Placental epithelial cell (primary cell): ENCODE measurements around the gene HLA-DOB. TPM values are rescaled to one million over a fixed set of nuclear protein-coding genes. Genes with fewer than 3 reads are reported as not detected.

Experiments used
- total RNA-seq: library from RNA; depleted of rRNA; stranded (reverse); fragments of >200 nt; gene quantifications from 2 replicates; pipeline ENCODE4 v1.2.3, GENCODE V29; 2012

HLA-DOB gene
- 1.2 and 3.0 TPM in 2 replicates for total RNA-seq

DNA sequence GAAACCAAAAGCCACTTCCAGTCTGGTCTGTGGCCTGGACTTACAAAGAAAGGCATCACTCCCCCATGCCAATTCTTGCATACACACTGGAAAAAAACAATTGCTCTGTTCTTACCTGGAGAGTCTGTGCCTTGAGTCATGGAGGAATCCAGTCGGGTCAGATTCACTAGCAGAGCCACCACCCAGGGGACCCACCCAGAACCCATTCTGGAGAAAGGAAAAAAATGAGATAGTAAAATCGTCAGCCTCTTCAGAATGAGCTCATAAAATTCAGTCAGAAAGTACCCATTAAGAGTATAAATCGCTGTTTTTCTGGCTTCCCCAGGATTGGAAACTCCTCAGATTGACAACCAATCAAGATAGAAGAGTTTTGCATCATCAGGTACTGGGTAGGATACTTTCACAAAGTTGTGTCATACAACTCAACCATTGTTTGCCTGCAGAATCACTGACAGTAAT lies at the start of gene HLA-DOB:
Gene HLA-DOB, minus strand, starts transcription at position 257 of the 459 bp plus-strand sequence. Its CDS starts 51 bp downstream, at position 206.

DNA sequence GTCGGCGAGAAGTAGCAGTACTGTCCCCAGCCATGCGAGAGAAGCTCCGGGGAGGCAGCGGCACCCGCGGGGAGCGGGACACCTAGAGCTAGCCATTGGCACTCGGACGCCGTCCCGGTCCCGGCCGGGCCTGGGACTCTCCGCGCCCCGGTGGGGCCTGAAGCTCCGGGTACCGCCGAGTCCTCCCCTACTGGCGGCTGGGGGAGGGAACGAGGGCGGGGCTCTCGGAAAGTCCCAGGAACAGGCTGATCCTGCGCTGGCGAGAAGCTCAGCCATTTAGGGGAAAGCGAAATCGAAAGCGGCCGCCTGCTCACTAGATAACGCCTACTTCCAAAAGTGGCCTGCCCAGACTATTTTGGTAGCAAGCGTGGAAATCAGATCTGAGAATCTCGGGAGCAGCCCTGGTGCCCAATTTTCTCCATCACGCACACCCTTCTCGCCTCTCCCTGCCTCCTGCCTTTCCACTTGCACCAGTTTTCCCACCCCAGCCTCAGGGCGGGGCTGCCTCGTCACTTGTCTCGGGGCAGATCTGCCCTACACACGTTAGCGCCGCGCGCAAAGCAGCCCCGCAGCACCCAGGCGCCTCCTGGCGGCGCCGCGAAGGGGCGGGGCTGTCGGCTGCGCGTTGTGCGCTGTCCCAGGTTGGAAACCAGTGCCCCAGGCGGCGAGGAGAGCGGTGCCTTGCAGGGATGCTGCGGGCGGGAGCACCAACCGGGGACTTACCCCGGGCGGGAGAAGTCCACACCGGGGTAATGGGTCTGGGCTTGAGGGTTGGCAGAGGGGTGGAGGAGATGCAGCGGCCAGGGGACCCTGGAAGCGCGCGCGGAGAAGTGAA lies 37.0 kb upstream of the HLA-DOB start, which contains the start of the genes PSMB9 and TAP1:
Gene PSMB9, plus strand, starts transcription at position 652 of the 835 bp plus-strand sequence. Its CDS starts 38 bp downstream, at position 690.
Gene TAP1, minus strand, starts transcription at position 164 of the 835 bp plus-strand sequence. Its CDS starts 68 bp downstream, at position 96.

DNA sequence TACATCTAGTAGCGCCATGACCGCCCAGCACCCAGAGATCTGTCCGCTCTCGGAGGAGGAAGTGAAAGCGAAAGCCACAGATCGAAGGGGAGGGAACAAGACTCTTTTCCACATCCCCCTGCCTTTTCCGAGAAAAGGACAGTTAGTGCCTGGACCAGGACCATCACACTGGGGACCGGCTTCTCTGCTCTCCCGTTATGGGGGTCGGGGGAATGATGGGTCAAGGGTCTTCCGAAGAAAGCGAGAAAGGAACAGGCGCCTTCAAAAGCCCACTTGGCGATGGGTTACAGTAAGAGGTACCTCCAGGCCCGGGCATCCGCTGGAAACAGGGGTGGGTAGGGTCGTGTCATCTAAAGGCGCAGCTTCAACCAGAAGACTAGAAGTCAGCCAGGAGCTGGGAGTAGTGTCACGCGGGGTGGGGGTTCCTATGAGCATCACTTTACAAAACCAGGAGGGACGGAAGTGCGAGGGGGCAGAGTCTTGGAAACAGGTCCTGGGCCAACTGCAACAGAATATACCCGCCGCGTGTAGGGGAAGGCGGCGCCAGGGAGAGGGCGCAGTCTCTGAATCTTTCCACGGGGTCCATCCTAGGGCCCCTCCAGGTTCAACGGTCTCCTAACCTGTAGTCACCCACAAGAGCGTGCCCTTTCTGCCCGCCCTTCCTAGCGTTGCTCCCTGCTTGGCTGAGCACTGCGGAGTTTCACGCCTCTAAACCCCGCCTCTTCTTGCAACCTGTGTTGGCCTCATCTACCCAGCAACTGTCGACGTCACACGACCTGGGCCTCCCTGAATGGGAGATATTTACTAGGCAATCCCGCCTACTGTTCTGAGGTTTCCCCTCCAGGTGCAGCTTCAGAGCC lies 27.4 kb upstream of the HLA-DOB start, which contains the start of gene PSMB8:
Gene PSMB8, minus strand, starts transcription at position 69 of the 860 bp plus-strand sequence. Its CDS starts 51 bp downstream, at position 18.

DNA sequence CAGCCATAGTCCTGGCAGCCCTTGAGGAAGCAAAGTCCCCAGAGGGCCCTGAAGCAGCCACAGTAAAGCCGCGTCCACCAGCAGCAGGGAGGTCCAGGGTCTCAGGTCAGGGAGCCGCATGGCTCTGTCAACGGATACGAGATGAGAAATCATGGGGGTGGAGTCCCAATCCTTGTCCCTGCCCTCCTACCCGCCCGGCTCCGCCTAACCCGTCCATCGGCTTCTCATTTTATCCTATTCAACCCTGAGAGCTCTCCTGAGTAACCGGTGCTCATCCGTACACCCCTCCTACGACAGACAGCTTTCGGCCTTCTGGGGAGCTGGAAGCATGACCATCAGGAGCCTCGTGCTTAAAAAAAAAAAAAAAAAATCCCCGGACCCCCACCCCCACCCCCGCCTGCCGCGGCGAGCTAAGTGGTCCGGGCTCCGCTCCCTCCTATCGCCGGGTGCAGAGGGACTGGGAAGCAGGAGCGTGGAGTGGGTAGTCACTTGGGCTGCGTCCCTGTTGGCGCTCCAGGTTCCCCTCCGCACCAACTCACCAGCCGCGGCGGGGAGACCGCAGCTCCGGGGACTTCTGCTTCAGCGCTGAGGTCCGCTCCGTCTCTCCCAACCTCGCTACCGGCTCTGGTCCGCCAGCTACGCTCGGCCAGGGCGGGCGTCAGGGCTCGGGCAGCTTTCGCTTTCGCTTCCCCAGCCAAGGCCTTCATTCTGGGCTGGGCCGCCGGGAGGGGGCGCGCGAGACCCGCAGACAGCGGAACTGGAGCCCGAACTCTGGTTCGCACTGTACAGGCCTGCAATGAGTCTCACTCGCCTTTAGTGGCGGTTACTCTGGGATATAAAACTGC lies 21.5 kb upstream of the HLA-DOB start, which contains the start of gene TAP2:
Gene TAP2, minus strand, starts transcription at position 626 of the 845 bp plus-strand sequence. Its CDS starts 506 bp downstream, at position 120.

DNA sequence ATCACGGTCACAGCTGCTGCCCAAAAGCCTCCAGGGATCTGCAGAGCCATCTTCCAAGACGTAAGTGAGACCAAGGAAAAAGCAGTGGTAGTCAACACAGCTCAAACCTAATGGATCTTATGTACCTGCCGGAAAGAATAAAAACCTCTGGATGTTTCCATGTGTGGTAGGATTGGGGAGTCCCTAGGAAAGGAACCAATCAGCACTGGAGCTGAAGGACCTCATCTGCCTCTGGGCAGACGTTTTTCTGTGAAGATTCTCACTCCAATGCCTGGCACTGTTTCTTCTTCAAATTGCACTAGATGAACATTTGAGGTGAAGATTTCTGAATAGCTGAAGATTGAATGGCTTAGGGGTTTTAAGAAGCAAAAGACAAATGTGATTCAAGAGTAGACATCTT lies 53.4 kb downstream of the HLA-DOB start, which contains the start of gene HLA-DQB2:
Gene HLA-DQB2, minus strand, starts transcription at position 112 of the 400 bp plus-strand sequence. Its CDS starts 62 bp downstream, at position 50.

Other genes with a start within 250 kb of the HLA-DOB start
- 0.22 and 1.2 TPM in 2 replicates for gene HLA-DRB1, start 227.2 kb downstream of the HLA-DOB start, total RNA-seq
- not detected in 2 replicates for gene HLA-DQA1, start 179.6 kb downstream of the HLA-DOB start, total RNA-seq
- gene HLA-DQB1, start 150.3 kb downstream of the HLA-DOB start, total RNA-seq = 0.22 TPM in 1 of 2 replicates, not detected in the other
- not detected in 2 replicates for gene HLA-DQA2, start 75.6 kb downstream of the HLA-DOB start, total RNA-seq
- gene HLA-DQB2, start 53.5 kb downstream of the HLA-DOB start, total RNA-seq = not detected in 2 replicates
- 24.7 and 73.0 TPM in 2 replicates for gene TAP2, start 21.7 kb upstream of the HLA-DOB start, total RNA-seq
- 6.9 and 11.8 TPM in 2 replicates for gene PSMB8, start 27.0 kb upstream of the HLA-DOB start, total RNA-seq
- 13.0 and 26.2 TPM in 2 replicates for gene TAP1, start 36.7 kb upstream of the HLA-DOB start, total RNA-seq
- 0.39 and 0.87 TPM in 2 replicates for gene PSMB9, start 37.2 kb upstream of the HLA-DOB start, total RNA-seq
- under 0.01 TPM in 1 of 2 replicates, not detected in the other for gene HLA-DMB, start 124.0 kb upstream of the HLA-DOB start, total RNA-seq
- 3.1 and 6.3 TPM in 2 replicates for gene HLA-DMA, start 136.1 kb upstream of the HLA-DOB start, total RNA-seq
- gene BRD2, start 151.6 kb upstream of the HLA-DOB start, total RNA-seq = 144 and 181 TPM in 2 replicates
- not detected in 2 replicates for gene HLA-DOA, start 192.6 kb upstream of the HLA-DOB start, total RNA-seq